Body of pancreas (tissue), 4 donors: ENCODE results near the gene DRGX. TPM values are rescaled to one million over a fixed set of nuclear protein-coding genes. Genes with fewer than 3 reads are reported as not detected.

Experiments used
- ATAC-seq: fragments of 150-250 bp; one replicate; pipeline ENCODE4 v1.9.1; 2016
- DNase-seq, 4 donors: peaks; one replicate each; pipeline ENCODE4 v3.0.0-alpha.2; 2019
- H3K27ac ChIP-seq, 4 donors: fragments of 200-600 bp; sonication (generic); 1 replicate in 3 of 4; 2 replicates in 1 of 4; pipeline versions ENCODE4 v1.5.1 to v1.6.1; 2016 to 2019; ENCODE audit warnings: mild to moderate bottlenecking in 1 of 4, mixed read lengths in 1 of 4, moderate library complexity in 1 of 4
- H3K27me3 ChIP-seq, 2 donors: fragments of 200-600 bp; sonication (generic); one replicate each; pipeline ENCODE4 v1.6.0; 2016; ENCODE audit warnings: mild to moderate bottlenecking in 1 of 2
- H3K36me3 ChIP-seq, 2 donors: fragments of 200-600 bp; sonication (generic); replicated peaks in 1 of 2; 2 replicates each; pipeline ENCODE4 v1.5.1; 2016; ENCODE audit warnings: low read depth in 2 of 2; ENCODE audit not compliant: insufficient read depth in 1 of 2
- H3K4me1 ChIP-seq: fragments of 200-600 bp; sonication (generic); one replicate; pipeline ENCODE4 v1.6.0; 2016
- H3K4me3 ChIP-seq, 2 donors: fragments of 200-600 bp; sonication (generic); 1 replicate in 1 of 2; 2 replicates in 1 of 2; pipeline ENCODE4 v1.5.1; 2016 to 2019
- H3K9me3 ChIP-seq, 3 donors: fragments of 200-600 bp; sonication (generic); 1 replicate in 2 of 3; 2 replicates in 1 of 3; pipeline ENCODE4 v1.5.1; 2016
- POLR2A ChIP-seq, 3 donors: fragments of 450-650 bp; IDR thresholded peaks; one replicate each; pipeline ENCODE4 v1.6.1; 2016; ENCODE audit warnings: antibody characterized with exemption in 3 of 3, mild to moderate bottlenecking in 2 of 3
- WGBS, 2 donors: methylation state at CpG; one replicate each; pipeline ENCODE4 v1.1.5; 2017; 5-methylcytosine and 5-hydroxymethylcytosine counted together
- intact Hi-C: fragments of 100-400 bp; cut with DNase I; formaldehyde crosslinking; loops from one replicate; pipeline ENCODE4 v1.15.1; 2023
- total RNA-seq, 2 donors: library from RNA; depleted of rRNA; stranded (reverse); fragments of >200 nt; gene quantifications; one replicate each; pipeline ENCODE4 v1.1.0, GENCODE V29; 2016
- TF ChIP-seq, protein P1 (sequence below), 7 experiments: fragments of 450-650 bp in 4 of 7; fragments of 200-600 bp in 3 of 7; sonication (generic) in 3 of 7; IDR thresholded peaks; one replicate each; pipeline ENCODE4 v1.5.1; 2016 to 2019; ENCODE audit warnings: antibody characterized with exemption in 7 of 7

Gene DRGX
- total RNA-seq, 2 donors from 2014 or later = not detected

DNA sequence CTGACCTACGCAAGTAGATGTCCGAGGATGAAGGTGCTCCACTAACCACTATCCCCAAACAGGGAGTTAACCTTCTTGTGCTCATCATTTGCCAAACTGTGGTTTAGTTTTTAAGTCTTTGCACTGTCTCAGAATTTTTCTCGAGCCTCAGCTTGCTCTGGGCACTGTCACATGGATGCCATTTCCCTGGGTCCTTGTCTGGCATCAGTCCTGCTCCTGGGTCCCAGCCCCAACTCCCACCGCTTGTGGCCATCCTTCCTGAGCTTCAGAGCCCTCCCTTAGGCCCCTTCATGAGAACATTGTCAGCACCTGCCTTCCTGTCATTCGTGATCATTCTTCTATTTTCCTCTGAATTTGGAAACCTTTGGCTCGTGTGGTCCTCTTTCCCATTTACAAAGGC is 63.1 kb downstream of the DRGX start:
- WGBS, 2 donors = 82 to 86% methylated on average over 4 to 6 of the region's 6 CpGs
- TF ChIP-seq, protein P1, sequence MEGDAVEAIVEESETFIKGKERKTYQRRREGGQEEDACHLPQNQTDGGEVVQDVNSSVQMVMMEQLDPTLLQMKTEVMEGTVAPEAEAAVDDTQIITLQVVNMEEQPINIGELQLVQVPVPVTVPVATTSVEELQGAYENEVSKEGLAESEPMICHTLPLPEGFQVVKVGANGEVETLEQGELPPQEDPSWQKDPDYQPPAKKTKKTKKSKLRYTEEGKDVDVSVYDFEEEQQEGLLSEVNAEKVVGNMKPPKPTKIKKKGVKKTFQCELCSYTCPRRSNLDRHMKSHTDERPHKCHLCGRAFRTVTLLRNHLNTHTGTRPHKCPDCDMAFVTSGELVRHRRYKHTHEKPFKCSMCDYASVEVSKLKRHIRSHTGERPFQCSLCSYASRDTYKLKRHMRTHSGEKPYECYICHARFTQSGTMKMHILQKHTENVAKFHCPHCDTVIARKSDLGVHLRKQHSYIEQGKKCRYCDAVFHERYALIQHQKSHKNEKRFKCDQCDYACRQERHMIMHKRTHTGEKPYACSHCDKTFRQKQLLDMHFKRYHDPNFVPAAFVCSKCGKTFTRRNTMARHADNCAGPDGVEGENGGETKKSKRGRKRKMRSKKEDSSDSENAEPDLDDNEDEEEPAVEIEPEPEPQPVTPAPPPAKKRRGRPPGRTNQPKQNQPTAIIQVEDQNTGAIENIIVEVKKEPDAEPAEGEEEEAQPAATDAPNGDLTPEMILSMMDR (IDR thresholded peaks at IDR 0.05) = no peak
- TF ChIP-seq POLR2A (IDR thresholded peaks at IDR 0.05) = no peak
- Histone ChIP-seq H3K9me3 (no peaks in the 10 kb centered on the region), H3K4me1 (no peaks in the 10 kb centered on the region), H3K36me3 (no peaks in the 10 kb centered on the region), H3K27me3 (no peaks in the 10 kb centered on the region), H3K4me3 (no peak overlapping the region), H3K27ac (no peak overlapping the region)
- intact Hi-C loops = no loop called here
- DNase-seq (no peak), ATAC-seq (no peak)

DNA sequence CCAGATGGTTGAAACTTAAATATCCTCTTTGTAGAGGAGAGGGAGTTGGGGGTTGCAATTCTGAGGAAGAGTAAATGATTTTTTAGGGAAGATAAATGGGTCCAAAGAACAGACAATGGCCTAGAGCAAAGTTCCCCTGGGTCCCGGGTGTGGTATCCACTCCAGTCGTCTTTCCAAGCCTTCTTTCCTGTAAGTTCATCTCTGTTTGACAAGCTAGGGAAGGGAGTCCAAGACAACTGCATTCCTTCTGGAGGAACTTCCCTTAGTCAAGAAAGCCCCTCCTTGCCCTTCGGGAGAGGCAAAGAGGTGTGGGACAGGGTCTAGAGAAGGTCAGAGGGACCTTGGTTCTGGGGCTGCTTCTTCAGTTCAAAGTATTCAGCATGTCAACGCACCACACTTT is 63.6 kb downstream of the DRGX start:
- 70 to 75% methylated on average over 4 of the region's 4 CpGs for WGBS, 2 donors
- Histone ChIP-seq H3K36me3 (no peaks in the 10 kb centered on the region), H3K9me3 (no peaks in the 10 kb centered on the region), H3K27me3 (no peaks in the 10 kb centered on the region), H3K4me3 (no peak overlapping the region), H3K27ac (no peak overlapping the region), H3K4me1 (no peaks in the 10 kb centered on the region)
- ATAC-seq (no peak), DNase-seq (no peak)
- intact Hi-C loops = no loop called here
- TF ChIP-seq, protein P1 (IDR thresholded peaks at IDR 0.05) = no peak
- no peak for TF ChIP-seq POLR2A (IDR thresholded peaks at IDR 0.05)

DNA sequence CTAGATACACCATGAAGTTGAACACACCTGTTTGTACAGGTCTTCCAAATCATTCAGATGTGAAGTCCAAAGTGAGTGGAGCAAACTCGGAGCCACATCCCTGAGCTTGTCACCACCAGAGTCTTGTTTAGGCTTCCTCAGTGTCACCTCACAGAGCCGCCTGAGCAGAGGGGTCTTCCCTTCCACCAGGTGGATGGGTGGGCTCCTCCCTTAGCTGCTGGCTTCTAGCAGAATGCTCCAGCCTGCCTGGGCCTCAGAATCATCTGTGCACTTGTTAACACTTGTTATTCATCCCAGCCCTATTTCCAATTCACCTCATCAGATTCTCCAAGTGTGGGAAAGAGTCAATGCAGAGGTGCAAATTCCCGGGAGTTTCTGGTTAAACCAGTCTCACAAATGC is 64.5 kb downstream of the DRGX start:
- Histone ChIP-seq H3K27ac (no peak overlapping the region), H3K36me3 (no peaks in the 10 kb centered on the region), H3K4me3 (no peak overlapping the region), H3K4me1 (no peaks in the 10 kb centered on the region), H3K27me3 (no peaks in the 10 kb centered on the region), H3K9me3 (no peaks in the 10 kb centered on the region)
- intact Hi-C loops = no loop called here
- ATAC-seq = no peak
- no peak for DNase-seq
- TF ChIP-seq POLR2A (IDR thresholded peaks at IDR 0.05) = no peak
- TF ChIP-seq, protein P1 (IDR thresholded peaks at IDR 0.05) = no peak
- 58 to 62% methylated on average over 3 of the region's 3 CpGs for WGBS, 2 donors

DNA sequence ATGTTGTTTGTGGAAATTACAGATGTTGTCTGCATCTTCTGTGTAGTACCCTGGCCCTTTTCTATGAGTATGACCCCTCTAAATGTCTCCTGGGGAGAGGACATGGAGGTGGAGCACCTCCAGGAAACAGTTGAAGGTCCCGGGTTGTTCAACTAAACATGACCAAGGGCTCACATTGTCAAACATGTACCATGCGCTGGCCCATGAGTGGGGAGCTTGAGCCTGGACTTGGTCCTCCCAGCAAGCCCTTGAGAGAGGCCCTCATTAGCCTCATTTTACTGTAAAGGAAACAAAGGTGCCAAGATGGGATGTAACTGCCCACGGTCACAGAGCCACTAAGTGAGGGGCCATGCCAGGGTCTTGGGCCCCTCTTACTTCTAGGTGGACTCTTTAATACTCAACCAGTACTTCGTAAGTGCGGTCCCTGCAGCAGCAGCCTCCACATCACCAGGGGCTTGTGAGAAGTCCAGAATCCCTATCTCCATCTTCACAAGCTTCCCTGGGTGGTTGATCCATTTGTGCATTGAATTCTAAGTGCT is 65.7 kb downstream of the DRGX start:
- ATAC-seq = no peak
- DNase-seq = no peak
- TF ChIP-seq, protein P1 (IDR thresholded peaks at IDR 0.05) = no peak
- TF ChIP-seq POLR2A (IDR thresholded peaks at IDR 0.05) = no peak
- intact Hi-C loops = no loop called here
- Histone ChIP-seq H3K27me3 (no peaks in the 10 kb centered on the region), H3K9me3 (no peaks in the 10 kb centered on the region), H3K27ac (no peak overlapping the region), H3K4me3 (no peak overlapping the region), H3K4me1 (no peaks in the 10 kb centered on the region), H3K36me3 (no peaks in the 10 kb centered on the region)
- 86 to 97% methylated on average over 5 of the region's 5 CpGs for WGBS, 2 donors

DNA sequence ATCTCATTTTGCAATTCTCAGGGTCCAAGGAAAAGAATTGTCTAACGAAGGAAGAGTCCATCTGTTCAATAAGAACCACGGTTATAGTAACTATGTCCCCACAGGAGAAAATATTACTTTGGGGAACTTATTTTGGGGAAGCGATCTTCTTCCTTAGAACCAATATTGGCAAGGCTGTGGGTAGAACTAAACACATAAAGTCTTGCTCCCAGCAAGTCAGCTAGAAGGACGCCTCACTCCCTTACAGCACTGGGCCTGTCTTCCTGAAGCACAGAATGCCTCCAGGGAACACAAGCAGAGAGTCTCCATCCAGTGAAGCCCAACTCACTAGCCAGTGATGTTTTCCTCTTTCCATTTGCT is 66.8 kb downstream of the DRGX start:
- Histone ChIP-seq H3K4me1 (no peaks in the 10 kb centered on the region), H3K9me3 (no peaks in the 10 kb centered on the region), H3K36me3 (no peaks in the 10 kb centered on the region), H3K27me3 (no peaks in the 10 kb centered on the region), H3K27ac (no peak overlapping the region), H3K4me3 (no peak overlapping the region)
- DNase-seq (no peak), ATAC-seq (no peak)
- WGBS, 2 donors = 79 to 87% methylated on average over 4 of the region's 4 CpGs
- intact Hi-C loops = no loop called here
- TF ChIP-seq, protein P1 (IDR thresholded peaks at IDR 0.05) = no peak
- TF ChIP-seq POLR2A (IDR thresholded peaks at IDR 0.05) = no peak
